Gastroesophageal sphincter (tissue), 4 donors: ENCODE data around the gene TEKTIP1. TPM values are rescaled to one million over a fixed set of nuclear protein-coding genes. Genes with fewer than 3 reads are reported as not detected.
"Not testable (repeated sequence)": the region's sequence is repeated elsewhere in the genome, so short reads cannot be mapped to it uniquely, and the experiment has no call there.

Experiments
- ATAC-seq: fragments of 150-250 bp; one replicate; pipeline ENCODE4 v1.9.1; 2016; ENCODE audit warnings: mild to moderate bottlenecking, moderate library complexity
- H3K27ac ChIP-seq, 4 donors: fragments of 200-600 bp; sonication (generic) in 3 of 4; 1 replicate in 3 of 4; 2 replicates in 1 of 4; pipeline ENCODE4 v1.5.1; 2016 to 2019
- H3K27me3 ChIP-seq: fragments of 200-600 bp; sonication (generic); one replicate; pipeline ENCODE4 v1.5.1; 2019
- H3K36me3 ChIP-seq, 2 donors: fragments of 200-600 bp; sonication (generic); one replicate each; pipeline ENCODE4 v1.5.1; 2019; ENCODE audit warnings: control low read depth in 1 of 2
- H3K4me1 ChIP-seq, 3 donors: fragments of 200-600 bp; sonication (generic); 1 replicate in 2 of 3; 2 replicates in 1 of 3; pipeline ENCODE4 v1.5.1; 2016 to 2019; ENCODE audit warnings: control low read depth in 2 of 3
- H3K4me3 ChIP-seq, 2 donors: fragments of 200-600 bp; sonication (generic); one replicate each; pipeline ENCODE4 v1.5.1; 2019; ENCODE audit warnings: mild to moderate bottlenecking in 1 of 2, moderate library complexity in 1 of 2
- H3K9me3 ChIP-seq, 3 donors: fragments of 200-600 bp; sonication (generic); one replicate each; pipeline ENCODE4 v1.5.1; 2017 to 2019; ENCODE audit warnings: control low read depth in 2 of 3
- EP300 ChIP-seq: sonication (generic); formaldehyde crosslinking; IDR thresholded peaks from one replicate; pipeline ENCODE4 v1.6.1; 2017; ENCODE audit warnings: antibody characterized with exemption, mild to moderate bottlenecking
- POLR2A ChIP-seq, 2 donors: fragments of 450-650 bp; IDR thresholded peaks; one replicate each; pipeline ENCODE4 v1.6.1; 2017; ENCODE audit warnings: antibody characterized with exemption in 2 of 2, mild to moderate bottlenecking in 2 of 2, moderate library complexity in 1 of 2
- POLR2AphosphoS5 ChIP-seq: sonication (generic); formaldehyde crosslinking; IDR thresholded peaks from one replicate; pipeline ENCODE4 v1.6.1; 2017; ENCODE audit warnings: antibody characterized with exemption
- WGBS, 2 donors: methylation state at CpG; one replicate each; pipeline ENCODE4 v1.1.5; 2018; ENCODE audit warnings: low coverage in 1 of 2; 5-methylcytosine and 5-hydroxymethylcytosine counted together
- total RNA-seq, 4 donors: library from RNA; depleted of rRNA; stranded (reverse); fragments of >200 nt; gene quantifications; one replicate each; pipeline ENCODE4 v1.1.0, GENCODE V29; 2016
- TF ChIP-seq, protein P1 (sequence below), 4 experiments: fragments of 200-600 bp in 2 of 4; fragments of 450-650 bp in 2 of 4; sonication (generic) in 1 of 4; IDR thresholded peaks; one replicate each; pipeline ENCODE4 v1.5.1; 2017 to 2019; ENCODE audit warnings: antibody characterized with exemption in 4 of 4, mild to moderate bottlenecking in 2 of 4, moderate library complexity in 2 of 4

The TEKTIP1 gene
- total RNA-seq, 4 donors from 2014 or later, result not detected

DNA sequence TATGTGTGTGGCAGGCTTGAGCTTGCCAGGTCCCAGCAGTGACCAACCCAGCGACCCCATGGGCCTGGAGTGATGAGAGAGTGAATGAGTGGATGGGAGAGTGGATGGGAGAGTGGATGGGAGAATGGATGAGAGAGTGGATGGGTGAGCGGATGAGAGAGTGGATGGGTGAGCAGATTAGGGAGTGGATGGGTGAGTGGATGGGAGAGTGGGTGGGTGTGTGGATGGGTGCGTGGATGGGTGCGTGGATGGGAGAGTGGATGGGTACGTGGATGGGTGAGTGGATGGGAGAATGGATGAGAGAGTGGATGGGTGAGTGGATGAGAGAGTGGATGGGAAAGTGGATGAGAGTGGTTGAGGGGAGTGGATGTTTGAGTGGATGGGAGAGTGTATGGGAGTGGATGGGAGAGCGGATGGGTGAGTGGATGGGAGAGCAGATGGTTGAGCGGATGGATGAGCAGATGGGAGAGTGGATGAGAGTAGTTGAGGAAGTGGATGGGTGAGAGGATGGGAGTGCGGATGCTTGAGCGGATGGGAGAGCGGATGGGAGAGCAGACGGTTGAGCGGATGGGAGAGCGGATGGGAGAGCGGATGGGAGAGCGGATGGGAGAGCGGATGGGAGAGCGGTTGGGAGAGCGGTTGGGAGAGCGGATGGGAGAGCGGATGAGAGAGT is 10.3 kb upstream of the TEKTIP1 start:
- Histone ChIP-seq H3K4me1 (no peaks in the 10 kb centered on the region), H3K27ac (no peak overlapping the region), H3K36me3 (peaks cover 0 to 81% of the 10 kb centered on the region in 2 donors), H3K4me3 (no peak overlapping the region), H3K9me3 (no peaks in the 10 kb centered on the region), H3K27me3 (no peaks in the 10 kb centered on the region)
- no peak for TF ChIP-seq POLR2A (IDR thresholded peaks at IDR 0.05)
- no peak for TF ChIP-seq EP300
- TF ChIP-seq, protein P1, sequence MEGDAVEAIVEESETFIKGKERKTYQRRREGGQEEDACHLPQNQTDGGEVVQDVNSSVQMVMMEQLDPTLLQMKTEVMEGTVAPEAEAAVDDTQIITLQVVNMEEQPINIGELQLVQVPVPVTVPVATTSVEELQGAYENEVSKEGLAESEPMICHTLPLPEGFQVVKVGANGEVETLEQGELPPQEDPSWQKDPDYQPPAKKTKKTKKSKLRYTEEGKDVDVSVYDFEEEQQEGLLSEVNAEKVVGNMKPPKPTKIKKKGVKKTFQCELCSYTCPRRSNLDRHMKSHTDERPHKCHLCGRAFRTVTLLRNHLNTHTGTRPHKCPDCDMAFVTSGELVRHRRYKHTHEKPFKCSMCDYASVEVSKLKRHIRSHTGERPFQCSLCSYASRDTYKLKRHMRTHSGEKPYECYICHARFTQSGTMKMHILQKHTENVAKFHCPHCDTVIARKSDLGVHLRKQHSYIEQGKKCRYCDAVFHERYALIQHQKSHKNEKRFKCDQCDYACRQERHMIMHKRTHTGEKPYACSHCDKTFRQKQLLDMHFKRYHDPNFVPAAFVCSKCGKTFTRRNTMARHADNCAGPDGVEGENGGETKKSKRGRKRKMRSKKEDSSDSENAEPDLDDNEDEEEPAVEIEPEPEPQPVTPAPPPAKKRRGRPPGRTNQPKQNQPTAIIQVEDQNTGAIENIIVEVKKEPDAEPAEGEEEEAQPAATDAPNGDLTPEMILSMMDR (IDR thresholded peaks at IDR 0.05), result no peak
- TF ChIP-seq POLR2AphosphoS5, result no peak
- 95 to 96% methylated on average over 18 to 19 of the region's 20 CpGs for WGBS, 2 donors
- no peak for ATAC-seq

DNA sequence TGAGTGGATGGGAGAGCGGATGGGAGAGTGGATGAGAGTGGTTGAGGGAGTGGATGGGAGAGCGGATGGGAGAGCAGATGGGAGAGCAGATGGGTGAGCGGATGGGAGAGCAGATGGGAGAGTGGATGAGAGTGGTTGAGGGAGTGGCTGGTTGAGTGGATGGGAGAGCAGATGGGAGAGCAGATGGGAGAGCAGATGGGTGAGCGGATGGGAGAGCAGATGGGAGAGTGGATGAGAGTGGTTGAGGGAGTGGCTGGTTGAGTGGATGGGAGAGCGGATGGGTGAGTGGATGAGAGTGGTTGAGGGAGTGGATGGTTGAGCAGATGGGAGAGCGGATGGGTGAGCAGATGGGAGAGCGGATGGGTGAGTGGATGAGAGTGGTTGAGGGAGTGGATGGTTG is 9.7 kb upstream of the TEKTIP1 start:
- H3K9me3 ChIP-seq, H3K27me3 ChIP-seq, ATAC-seq, H3K27ac ChIP-seq, H3K4me3 ChIP-seq, H3K4me1 ChIP-seq: not testable (repeated sequence)
- peaks cover 0 to 81% of the 10 kb centered on the region in 2 donors for H3K36me3 ChIP-seq
- 89 to 93% methylated on average over 7 of the region's 7 CpGs for WGBS, 2 donors

DNA sequence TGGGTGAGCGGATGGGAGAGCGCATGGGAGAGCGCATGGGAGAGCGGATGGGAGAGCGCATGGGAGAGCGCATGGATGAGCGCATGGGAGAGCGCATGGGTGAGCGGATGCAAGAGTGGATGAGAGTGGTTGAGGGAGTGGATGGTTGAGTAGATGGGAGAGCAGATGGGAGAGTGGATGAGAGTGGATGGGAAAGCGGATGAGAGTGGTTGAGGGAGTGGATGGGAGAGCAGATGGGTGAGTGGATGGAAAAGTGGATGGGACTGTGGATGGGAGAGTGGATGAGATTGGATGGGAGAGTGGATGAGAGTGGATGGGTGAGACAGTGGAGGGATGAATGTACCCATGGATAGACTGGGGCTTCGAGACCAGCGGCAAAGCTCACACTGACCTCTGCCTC is 8.6 kb upstream of the TEKTIP1 start:
- WGBS, 2 donors, result 93 to 94% methylated on average over 10 to 12 of the region's 12 CpGs
- ATAC-seq, result no peak

DNA sequence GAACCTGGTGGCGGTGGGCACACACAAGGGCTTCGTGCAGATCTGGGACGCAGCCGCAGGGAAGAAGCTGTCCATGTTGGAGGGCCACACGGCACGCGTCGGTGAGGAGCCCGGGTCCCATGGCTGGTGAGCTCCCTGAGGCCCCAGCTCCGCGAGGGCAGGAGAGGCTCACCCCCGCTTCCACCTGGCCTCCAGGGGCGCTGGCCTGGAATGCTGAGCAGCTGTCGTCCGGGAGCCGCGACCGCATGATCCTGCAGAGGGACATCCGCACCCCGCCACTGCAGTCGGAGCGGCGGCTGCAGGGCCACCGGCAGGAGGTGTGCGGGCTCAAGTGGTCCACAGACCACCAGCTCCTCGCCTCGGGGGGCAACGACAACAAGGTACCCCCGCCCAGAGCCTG is 7.3 kb upstream of the TEKTIP1 start:
- H3K4me1 ChIP-seq, result peaks cover 0 to 9% (median 0%) of the 10 kb centered on the region in 3 donors
- WGBS, 2 donors, result no CpG with 5 or more reads among the region's 29 CpGs
- ATAC-seq, result no peak
- H3K9me3 ChIP-seq, result no peaks in the 10 kb centered on the region
- no peak for TF ChIP-seq POLR2A (IDR thresholded peaks at IDR 0.05)
- TF ChIP-seq, protein P1 (IDR thresholded peaks at IDR 0.05), result no peak
- no peak for TF ChIP-seq EP300
- TF ChIP-seq POLR2AphosphoS5, result no peak
- peaks cover 0 to 82% of the 10 kb centered on the region in 2 donors for H3K36me3 ChIP-seq
- no peak overlapping the region for H3K27ac ChIP-seq
- no peaks in the 10 kb centered on the region for H3K27me3 ChIP-seq
- no peak overlapping the region for H3K4me3 ChIP-seq

More for the DNA sequence above, 8.6 kb upstream of the TEKTIP1 start:
- H3K4me1 ChIP-seq, result no peaks in the 10 kb centered on the region
- no peaks in the 10 kb centered on the region for H3K27me3 ChIP-seq
- peaks cover 0 to 82% of the 10 kb centered on the region in 2 donors for H3K36me3 ChIP-seq
- no peaks in the 10 kb centered on the region for H3K9me3 ChIP-seq
- H3K4me3 ChIP-seq, result no peak overlapping the region
- TF ChIP-seq POLR2AphosphoS5, result no peak
- TF ChIP-seq EP300, result no peak
- TF ChIP-seq POLR2A (IDR thresholded peaks at IDR 0.05), result no peak
- no peak overlapping the region for H3K27ac ChIP-seq

DNA sequence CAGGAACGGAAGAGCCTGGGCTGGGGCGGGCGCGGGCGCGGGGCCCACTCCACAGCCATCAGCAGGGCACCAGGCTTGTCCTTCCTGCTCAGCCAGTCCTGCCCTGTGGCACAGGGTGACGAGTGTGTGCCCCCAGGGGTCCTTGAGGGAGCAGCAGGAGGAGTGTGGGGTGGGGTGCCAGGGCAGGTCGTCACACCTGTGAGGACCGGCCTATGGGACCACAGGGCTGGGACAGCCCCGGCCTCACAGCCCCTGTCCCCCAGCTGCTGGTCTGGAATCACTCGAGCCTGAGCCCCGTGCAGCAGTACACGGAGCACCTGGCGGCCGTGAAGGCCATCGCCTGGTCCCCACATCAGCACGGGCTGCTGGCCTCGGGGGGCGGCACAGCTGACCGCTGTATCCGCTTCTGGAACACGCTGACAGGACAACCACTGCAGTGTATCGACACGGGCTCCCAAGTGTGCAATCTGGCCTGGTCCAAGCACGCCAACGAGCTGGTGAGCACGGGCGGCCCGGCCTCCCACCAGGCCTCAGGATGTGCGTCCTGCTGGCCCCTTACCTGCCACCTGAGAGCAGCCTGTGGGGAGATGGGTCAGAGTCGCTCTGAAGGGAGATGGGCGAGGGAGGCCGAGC is 6.7 kb upstream of the TEKTIP1 start:
- no peak for ATAC-seq
- Histone ChIP-seq H3K4me3 (no peak overlapping the region), H3K4me1 (peaks cover 0 to 15% (median 0%) of the 10 kb centered on the region in 3 donors), H3K27ac (no peak overlapping the region), H3K9me3 (no peaks in the 10 kb centered on the region), H3K27me3 (no peaks in the 10 kb centered on the region), H3K36me3 (peaks cover 0 to 77% of the 10 kb centered on the region in 2 donors)
- 80 to 100% methylated on average over 1 to 2 of the region's 33 CpGs for WGBS, 2 donors
- TF ChIP-seq, protein P1 (IDR thresholded peaks at IDR 0.05), result no peak
- TF ChIP-seq POLR2AphosphoS5 (no peak), EP300 (no peak), POLR2A (IDR thresholded peaks at IDR 0.05) (no peak)

DNA sequence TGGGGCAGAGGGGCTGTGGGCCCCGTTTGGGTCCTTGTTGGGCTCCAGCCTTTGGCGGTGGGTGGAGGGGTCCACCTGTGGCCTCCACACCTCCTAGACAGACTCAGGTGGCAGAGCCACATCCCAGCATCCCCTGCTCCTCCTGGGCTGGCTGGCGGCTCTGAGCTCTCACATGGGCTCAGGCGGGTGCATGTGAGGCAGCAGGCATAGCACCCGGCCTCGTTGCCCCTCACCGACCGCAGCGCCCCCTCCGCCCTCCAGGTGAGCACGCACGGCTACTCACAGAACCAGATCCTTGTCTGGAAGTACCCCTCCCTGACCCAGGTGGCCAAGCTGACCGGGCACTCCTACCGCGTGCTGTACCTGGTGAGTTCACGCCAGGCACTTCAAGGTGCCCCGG is 5.9 kb upstream of the TEKTIP1 start:
- H3K27me3 ChIP-seq, result no peaks in the 10 kb centered on the region
- H3K4me1 ChIP-seq, result peaks cover 0 to 21% (median 0%) of the 10 kb centered on the region in 3 donors
- no CpG with 5 or more reads among the region's 17 CpGs for WGBS, 2 donors
- H3K36me3 ChIP-seq, result peaks cover 0 to 73% of the 10 kb centered on the region in 2 donors
- H3K4me3 ChIP-seq, result no peak overlapping the region
- TF ChIP-seq POLR2AphosphoS5 (no peak), POLR2A (IDR thresholded peaks at IDR 0.05) (no peak), EP300 (no peak)
- TF ChIP-seq, protein P1 (IDR thresholded peaks at IDR 0.05), result no peak
- H3K27ac ChIP-seq, result no peak overlapping the region
- no peaks in the 10 kb centered on the region for H3K9me3 ChIP-seq
- no peak for ATAC-seq
